ENCODE data around the gene GRIA1. TPM values are rescaled to one million over a fixed set of nuclear protein-coding genes. Genes with fewer than 3 reads are reported as not detected.

GRIA1 gene
- total and polyA plus RNA-seq, 9 donors: 0.11 to 1.4 (median 0.34) TPM; not detected in 2

DNA sequence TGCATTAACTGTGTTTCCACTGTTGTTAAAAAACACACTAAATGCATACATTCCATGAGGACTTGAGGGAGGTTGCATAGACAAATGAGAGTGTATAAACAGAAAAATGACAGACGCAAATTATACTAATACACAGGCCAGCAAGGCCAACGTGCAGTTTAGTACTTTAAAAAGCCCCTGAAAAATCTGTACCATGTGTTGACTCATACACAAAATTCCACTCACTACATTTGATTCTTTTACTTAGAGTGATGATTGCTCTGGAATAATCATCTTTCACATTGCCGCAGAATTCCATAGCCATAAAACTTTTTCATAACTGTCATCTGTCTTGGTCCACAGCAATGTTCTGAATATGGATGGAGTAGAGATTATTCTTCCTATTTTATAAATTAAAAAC is 332.6 kb downstream of the GRIA1 start:
- no peaks in the 10 kb centered on the region for H3K9me3 ChIP-seq
- no peaks in the 10 kb centered on the region for H3K27me3 ChIP-seq
- no peaks in the 10 kb centered on the region for H3K36me3 ChIP-seq
- intact Hi-C loops (cut with DNase I): no loop called here
- TF ChIP-seq, protein P1, sequence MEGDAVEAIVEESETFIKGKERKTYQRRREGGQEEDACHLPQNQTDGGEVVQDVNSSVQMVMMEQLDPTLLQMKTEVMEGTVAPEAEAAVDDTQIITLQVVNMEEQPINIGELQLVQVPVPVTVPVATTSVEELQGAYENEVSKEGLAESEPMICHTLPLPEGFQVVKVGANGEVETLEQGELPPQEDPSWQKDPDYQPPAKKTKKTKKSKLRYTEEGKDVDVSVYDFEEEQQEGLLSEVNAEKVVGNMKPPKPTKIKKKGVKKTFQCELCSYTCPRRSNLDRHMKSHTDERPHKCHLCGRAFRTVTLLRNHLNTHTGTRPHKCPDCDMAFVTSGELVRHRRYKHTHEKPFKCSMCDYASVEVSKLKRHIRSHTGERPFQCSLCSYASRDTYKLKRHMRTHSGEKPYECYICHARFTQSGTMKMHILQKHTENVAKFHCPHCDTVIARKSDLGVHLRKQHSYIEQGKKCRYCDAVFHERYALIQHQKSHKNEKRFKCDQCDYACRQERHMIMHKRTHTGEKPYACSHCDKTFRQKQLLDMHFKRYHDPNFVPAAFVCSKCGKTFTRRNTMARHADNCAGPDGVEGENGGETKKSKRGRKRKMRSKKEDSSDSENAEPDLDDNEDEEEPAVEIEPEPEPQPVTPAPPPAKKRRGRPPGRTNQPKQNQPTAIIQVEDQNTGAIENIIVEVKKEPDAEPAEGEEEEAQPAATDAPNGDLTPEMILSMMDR (IDR thresholded peaks at IDR 0.05): no peak
- TF ChIP-seq EP300 (IDR thresholded peaks at IDR 0.05): no peak
- no peak for TF ChIP-seq POLR2A (IDR thresholded peaks at IDR 0.05)
- no peaks in the 10 kb centered on the region for H3K4me1 ChIP-seq (ENCODE audit: insufficient read depth)
- H3K4me3 ChIP-seq: no peak overlapping the region
- no peak overlapping the region for H3K27ac ChIP-seq
- no peak for DNase-seq
- WGBS, 3 donors: 28 to 44% (median 36%) methylated on average over 3 of the region's 3 CpGs

- Histone ChIP-seq H3K27ac (no peak overlapping the region), H3K9me3 (no peaks in the 10 kb centered on the region), H3K36me3 (no peaks in the 10 kb centered on the region), H3K4me3 (no peak overlapping the region), H3K4me1 (ENCODE audit: insufficient read depth) (no peaks in the 10 kb centered on the region), H3K27me3 (no peaks in the 10 kb centered on the region)
- WGBS, 3 donors: 36 to 43% (median 36%) methylated on average over 6 of the region's 6 CpGs
- TF ChIP-seq, protein P1 (IDR thresholded peaks at IDR 0.05): no peak
- TF ChIP-seq EP300 (IDR thresholded peaks at IDR 0.05) (no peak), POLR2A (IDR thresholded peaks at IDR 0.05) (no peak)
- DNase-seq: no peak
- intact Hi-C loops (cut with DNase I): no loop called here
Measured at GRCh38 chr5:153824909-153825308, 334.4 kb downstream of the GRIA1 start.

GRCh38 chr5:153827397-153827796 is 336.9 kb downstream of the GRIA1 start:
- WGBS, 3 donors: 40 to 44% (median 40%) methylated on average over 4 of the region's 4 CpGs
- no peak for TF ChIP-seq POLR2A (IDR thresholded peaks at IDR 0.05)
- TF ChIP-seq, protein P1 (IDR thresholded peaks at IDR 0.05): no peak
- TF ChIP-seq EP300 (IDR thresholded peaks at IDR 0.05): no peak
- Histone ChIP-seq H3K27me3 (no peaks in the 10 kb centered on the region), H3K4me1 (ENCODE audit: insufficient read depth) (no peaks in the 10 kb centered on the region), H3K36me3 (no peaks in the 10 kb centered on the region), H3K27ac (no peak overlapping the region), H3K9me3 (no peaks in the 10 kb centered on the region), H3K4me3 (no peak overlapping the region)
- intact Hi-C loops (cut with DNase I): no loop called here
- DNase-seq: no peak

DNA sequence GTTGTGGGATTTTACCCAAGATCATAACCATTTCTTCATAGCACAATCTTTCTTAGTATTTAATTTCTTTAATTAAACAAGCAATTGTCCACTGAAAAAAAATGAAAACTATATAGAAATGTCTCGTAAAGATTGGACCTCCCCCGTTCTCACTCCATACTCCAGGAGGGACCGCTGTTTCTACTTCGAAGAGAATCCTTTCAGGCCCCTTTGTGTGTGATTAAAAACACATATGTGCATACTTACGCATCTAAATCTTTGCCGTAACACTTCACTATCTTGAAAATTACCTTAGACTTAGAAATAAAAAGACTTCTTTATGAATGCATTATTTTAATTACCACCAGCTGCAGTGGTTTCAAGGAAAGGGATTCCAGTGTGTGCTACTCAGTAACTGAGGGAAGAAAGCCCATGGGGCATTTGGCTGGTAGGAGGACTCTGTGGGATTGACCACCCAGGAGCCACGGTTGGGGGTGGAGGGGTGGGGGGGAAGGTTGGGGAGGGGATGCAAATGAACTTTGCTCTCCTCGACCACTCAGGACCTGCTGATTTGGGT is 339.1 kb downstream of the GRIA1 start:
- WGBS, 3 donors: 57 to 72% (median 61%) methylated on average over 8 of the region's 8 CpGs
- no peak for DNase-seq
- no peaks in the 10 kb centered on the region for H3K27me3 ChIP-seq
- no peak overlapping the region for H3K27ac ChIP-seq
- no peaks in the 10 kb centered on the region for H3K4me1 ChIP-seq (ENCODE audit: insufficient read depth)
- no peaks in the 10 kb centered on the region for H3K36me3 ChIP-seq
- TF ChIP-seq, protein P1 (IDR thresholded peaks at IDR 0.05): no peak
- TF ChIP-seq POLR2A (IDR thresholded peaks at IDR 0.05) (no peak), EP300 (IDR thresholded peaks at IDR 0.05) (no peak)
- no peak overlapping the region for H3K4me3 ChIP-seq
- intact Hi-C loops (cut with DNase I): no loop called here
- no peaks in the 10 kb centered on the region for H3K9me3 ChIP-seq
